Liver (tissue), 9 donors: ENCODE results near the gene SRPX2. TPM values are rescaled to one million over a fixed set of nuclear protein-coding genes. Genes with fewer than 3 reads are reported as not detected.

Experiments used
- DNase-seq: peaks from one replicate; pipeline ENCODE4 v3.0.0-alpha.2; 2017; ENCODE audit warnings: low spot score
- H3K27ac ChIP-seq, 2 donors: one replicate each; pipeline ENCODE4 v1.7.0; 2013; ENCODE audit warnings: inconsistent platforms in 2 of 2, low read length in 2 of 2, control low read depth in 1 of 2, low read depth in 1 of 2, mild to moderate bottlenecking in 1 of 2
- H3K27me3 ChIP-seq, 4 donors: one replicate each; pipeline versions ENCODE4 v1.6.1 to v1.7.0; 2013; ENCODE audit warnings: low read length in 3 of 4, inconsistent platforms in 1 of 4, mild to moderate bottlenecking in 1 of 4, moderate library complexity in 1 of 4; ENCODE audit not compliant: control insufficient read depth in 4 of 4, insufficient read depth in 4 of 4
- H3K36me3 ChIP-seq, 4 donors: one replicate each; pipeline versions ENCODE4 v1.6.1 to v1.7.0; 2013; ENCODE audit warnings: low read length in 3 of 4, mild to moderate bottlenecking in 3 of 4, low read depth in 1 of 4, moderate library complexity in 1 of 4; ENCODE audit not compliant: control insufficient read depth in 4 of 4, insufficient read depth in 3 of 4
- H3K4me1 ChIP-seq, 4 donors: one replicate each; pipeline versions ENCODE4 v1.6.1 to v1.7.0; 2013; ENCODE audit warnings: low read length in 3 of 4, mild to moderate bottlenecking in 3 of 4, moderate library complexity in 1 of 4; ENCODE audit not compliant: control insufficient read depth in 4 of 4, insufficient read depth in 4 of 4
- H3K4me3 ChIP-seq, 3 donors: one replicate each; pipeline versions ENCODE4 v1.6.1 to v1.7.0; 2013; ENCODE audit warnings: low read length in 3 of 3, control low read depth in 1 of 3, low read depth in 1 of 3, mild to moderate bottlenecking in 1 of 3
- H3K9ac ChIP-seq, 2 donors: one replicate each; pipeline ENCODE4 v1.7.0; 2013; ENCODE audit warnings: low read length in 2 of 2, mild to moderate bottlenecking in 2 of 2, moderate library complexity in 2 of 2, control low read depth in 1 of 2, low read depth in 1 of 2
- H3K9me3 ChIP-seq, 4 donors: one replicate each; pipeline versions ENCODE4 v1.6.1 to v1.7.0; 2013; ENCODE audit warnings: low read length in 3 of 4; ENCODE audit not compliant: control insufficient read depth in 4 of 4
- EGR1 ChIP-seq, 2 donors: IDR thresholded peaks; 2 replicates each; pipeline ENCODE4 v1.6.1; 2016 to 2018; ENCODE audit warnings: antibody characterized with exemption in 2 of 2, low read depth in 2 of 2
- FOXA1 ChIP-seq: IDR thresholded peaks from 2 replicates; pipeline ENCODE4 v1.6.1; 2016; ENCODE audit warnings: antibody characterized with exemption
- GABPA ChIP-seq, 2 donors: IDR thresholded peaks in 1 of 2; conservative IDR thresholded peaks in 1 of 2; 2 replicates each; pipeline ENCODE4 v1.6.1; 2016; ENCODE audit warnings: antibody characterized with exemption in 2 of 2, mild to moderate bottlenecking in 1 of 2, moderate library complexity in 1 of 2
- HNF4A ChIP-seq, 2 donors: conservative IDR thresholded peaks; 2 replicates each; pipeline ENCODE4 v1.6.1; 2016; ENCODE audit warnings: antibody characterized with exemption in 2 of 2, mild to moderate bottlenecking in 2 of 2
- NR2F2 ChIP-seq: IDR thresholded peaks from 2 replicates; pipeline ENCODE4 v1.6.1; 2016; ENCODE audit warnings: antibody characterized with exemption
- RAD21 ChIP-seq, 2 donors: IDR thresholded peaks; 2 replicates each; pipeline ENCODE4 v1.6.1; 2016; ENCODE audit warnings: antibody characterized with exemption in 2 of 2, mild to moderate bottlenecking in 2 of 2
- SP1 ChIP-seq: IDR thresholded peaks from 2 replicates; pipeline ENCODE4 v1.6.1; 2018; ENCODE audit warnings: antibody characterized with exemption, mild to moderate bottlenecking
- TAF1 ChIP-seq: conservative IDR thresholded peaks from 2 replicates; pipeline ENCODE4 v1.6.1; 2016; ENCODE audit warnings: antibody characterized with exemption, mild to moderate bottlenecking
- YY1 ChIP-seq: IDR thresholded peaks from 2 replicates; pipeline ENCODE4 v1.6.1; 2016; ENCODE audit warnings: antibody characterized with exemption, mild to moderate bottlenecking
- WGBS: extraction: QIAGEN DNeasy Blood & Tissue Kit; methylation state at CpG from one replicate; pipeline ENCODE4 v1.1.7; 2013; 5-methylcytosine and 5-hydroxymethylcytosine counted together
- polyA plus RNA-seq, 2 donors: library from polyadenylated mRNA; stranded (reverse) in 1 of 2; unstranded in 1 of 2; fragments of 200-250 nt in 1 of 2; fragments of >200 nt in 1 of 2; fragmentation: Nextera tagmentation in 1 of 2; extraction: Ambion mirVana in 1 of 2; gene quantifications; one replicate each; pipeline versions ENCODE4 v1.2.1 to v1.2.3, GENCODE V29; 2013 to 2015
- total RNA-seq, 2 donors: library from RNA; depleted of rRNA; stranded (reverse); fragments of >200 nt; gene quantifications; one replicate each; pipeline ENCODE4 v1.2.3, GENCODE V29; 2014
- TF ChIP-seq, protein P1 (sequence below): fragments of 150-350 bp; IDR thresholded peaks from 2 replicates; pipeline ENCODE4 v1.5.1; 2017; ENCODE audit warnings: improper control_type of control experiment, low read depth, low read length; ENCODE audit not compliant: missing input control
- TF ChIP-seq, protein P2 (sequence below): IDR thresholded peaks from 2 replicates; pipeline ENCODE4 v1.6.1; 2016; ENCODE audit warnings: antibody characterized with exemption, mild to moderate bottlenecking
- donor health status: healthy.
- donor health status: healthy.
- donor health status: healthy.
- donor health status: healthy.
- donor health status: healthy.

Gene SRPX2
- total and polyA plus RNA-seq, 4 donors = 0.47 to 7.8 (median 4.7) TPM

GRCh38 chrX:100615005-100615404 lies 29.0 kb upstream of the SRPX2 start:
- no peaks in the 10 kb centered on the region for H3K36me3 ChIP-seq
- TF ChIP-seq TAF1 (no peak), HNF4A (conservative IDR thresholded peaks at IDR 0.05) (no peak), EGR1 (IDR thresholded peaks at IDR 0.05; ENCODE audit: low read depth in 2 of 2) (no peak), SP1 (peak; percentile 14), RAD21 (IDR thresholded peaks at IDR 0.05) (peak; percentile 68 to 79)
- TF ChIP-seq, protein P1, sequence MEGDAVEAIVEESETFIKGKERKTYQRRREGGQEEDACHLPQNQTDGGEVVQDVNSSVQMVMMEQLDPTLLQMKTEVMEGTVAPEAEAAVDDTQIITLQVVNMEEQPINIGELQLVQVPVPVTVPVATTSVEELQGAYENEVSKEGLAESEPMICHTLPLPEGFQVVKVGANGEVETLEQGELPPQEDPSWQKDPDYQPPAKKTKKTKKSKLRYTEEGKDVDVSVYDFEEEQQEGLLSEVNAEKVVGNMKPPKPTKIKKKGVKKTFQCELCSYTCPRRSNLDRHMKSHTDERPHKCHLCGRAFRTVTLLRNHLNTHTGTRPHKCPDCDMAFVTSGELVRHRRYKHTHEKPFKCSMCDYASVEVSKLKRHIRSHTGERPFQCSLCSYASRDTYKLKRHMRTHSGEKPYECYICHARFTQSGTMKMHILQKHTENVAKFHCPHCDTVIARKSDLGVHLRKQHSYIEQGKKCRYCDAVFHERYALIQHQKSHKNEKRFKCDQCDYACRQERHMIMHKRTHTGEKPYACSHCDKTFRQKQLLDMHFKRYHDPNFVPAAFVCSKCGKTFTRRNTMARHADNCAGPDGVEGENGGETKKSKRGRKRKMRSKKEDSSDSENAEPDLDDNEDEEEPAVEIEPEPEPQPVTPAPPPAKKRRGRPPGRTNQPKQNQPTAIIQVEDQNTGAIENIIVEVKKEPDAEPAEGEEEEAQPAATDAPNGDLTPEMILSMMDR = peak; percentile 49
- 11% methylated on average over 3 of the region's 3 CpGs for WGBS

GRCh38 chrX:100623001-100623400 lies 21.0 kb upstream of the SRPX2 start:
- Histone ChIP-seq H3K4me3 (no peak overlapping the region), H3K9me3 (no peaks in the 10 kb centered on the region), H3K36me3 (no peaks in the 10 kb centered on the region), H3K27ac (no peak overlapping the region), H3K4me1 (no peaks in the 10 kb centered on the region), H3K9ac (no peak overlapping the region), H3K27me3 (no peaks in the 10 kb centered on the region)
- no peak for DNase-seq
- 87% methylated on average over 4 of the region's 4 CpGs for WGBS
- TF ChIP-seq NR2F2 (no peak), EGR1 (IDR thresholded peaks at IDR 0.05; ENCODE audit: low read depth in 2 of 2) (no peak), YY1 (no peak), SP1 (no peak), FOXA1 (no peak), GABPA (IDR thresholded peaks at IDR 0.05 in 1 of 2, conservative IDR thresholded peaks at IDR 0.05 in 1 of 2) (no peak)
- TF ChIP-seq, protein P1 = no peak
- TF ChIP-seq, protein P2, sequence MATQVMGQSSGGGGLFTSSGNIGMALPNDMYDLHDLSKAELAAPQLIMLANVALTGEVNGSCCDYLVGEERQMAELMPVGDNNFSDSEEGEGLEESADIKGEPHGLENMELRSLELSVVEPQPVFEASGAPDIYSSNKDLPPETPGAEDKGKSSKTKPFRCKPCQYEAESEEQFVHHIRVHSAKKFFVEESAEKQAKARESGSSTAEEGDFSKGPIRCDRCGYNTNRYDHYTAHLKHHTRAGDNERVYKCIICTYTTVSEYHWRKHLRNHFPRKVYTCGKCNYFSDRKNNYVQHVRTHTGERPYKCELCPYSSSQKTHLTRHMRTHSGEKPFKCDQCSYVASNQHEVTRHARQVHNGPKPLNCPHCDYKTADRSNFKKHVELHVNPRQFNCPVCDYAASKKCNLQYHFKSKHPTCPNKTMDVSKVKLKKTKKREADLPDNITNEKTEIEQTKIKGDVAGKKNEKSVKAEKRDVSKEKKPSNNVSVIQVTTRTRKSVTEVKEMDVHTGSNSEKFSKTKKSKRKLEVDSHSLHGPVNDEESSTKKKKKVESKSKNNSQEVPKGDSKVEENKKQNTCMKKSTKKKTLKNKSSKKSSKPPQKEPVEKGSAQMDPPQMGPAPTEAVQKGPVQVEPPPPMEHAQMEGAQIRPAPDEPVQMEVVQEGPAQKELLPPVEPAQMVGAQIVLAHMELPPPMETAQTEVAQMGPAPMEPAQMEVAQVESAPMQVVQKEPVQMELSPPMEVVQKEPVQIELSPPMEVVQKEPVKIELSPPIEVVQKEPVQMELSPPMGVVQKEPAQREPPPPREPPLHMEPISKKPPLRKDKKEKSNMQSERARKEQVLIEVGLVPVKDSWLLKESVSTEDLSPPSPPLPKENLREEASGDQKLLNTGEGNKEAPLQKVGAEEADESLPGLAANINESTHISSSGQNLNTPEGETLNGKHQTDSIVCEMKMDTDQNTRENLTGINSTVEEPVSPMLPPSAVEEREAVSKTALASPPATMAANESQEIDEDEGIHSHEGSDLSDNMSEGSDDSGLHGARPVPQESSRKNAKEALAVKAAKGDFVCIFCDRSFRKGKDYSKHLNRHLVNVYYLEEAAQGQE = no peak

More at GRCh38 chrX:100615005-100615404, 29.0 kb upstream of the SRPX2 start:
- Histone ChIP-seq H3K27me3 (no peaks in the 10 kb centered on the region), H3K4me1 (no peaks in the 10 kb centered on the region), H3K27ac (no peak overlapping the region), H3K4me3 (no peak overlapping the region), H3K9me3 (no peaks in the 10 kb centered on the region), H3K9ac (no peak overlapping the region)
- DNase-seq = no peak
